Heart left ventricle (tissue), 16 donors: ENCODE results near the gene FAM83C. TPM values are rescaled to one million over a fixed set of nuclear protein-coding genes. Genes with fewer than 3 reads are reported as not detected.

ENCODE experiments used
- ATAC-seq, 4 donors: fragments of 200-7000 bp; cut with Tn5 transposase; one replicate each; pipeline ENCODE4 v1.9.1; 2020 to 2022; ENCODE audit warnings: moderate library complexity in 4 of 4, mild to moderate bottlenecking in 3 of 4, moderate number of reproducible peaks in 1 of 4
- DNase-seq, 5 donors: peaks; one replicate each; pipeline ENCODE4 v3.0.0-alpha.2; 2020
- H3K27ac ChIP-seq, 12 donors: fragments of 200-600 bp; sonication (generic) in 4 of 12; one replicate each; pipeline versions ENCODE4 v1.5.0 to v1.8.0; 2016 to 2022; ENCODE audit warnings: mild to moderate bottlenecking in 2 of 12
- H3K27me3 ChIP-seq, 9 donors: fragments of 200-600 bp; sonication (generic) in 2 of 9; one replicate each; pipeline versions ENCODE4 v1.5.1 to v1.8.0; 2016 to 2022; ENCODE audit warnings: mild to moderate bottlenecking in 3 of 9
- H3K36me3 ChIP-seq, 9 donors: fragments of 200-600 bp; sonication (generic) in 2 of 9; one replicate each; pipeline versions ENCODE4 v1.5.0 to v1.8.0; 2018 to 2022; ENCODE audit warnings: mild to moderate bottlenecking in 2 of 9
- H3K4me1 ChIP-seq, 12 donors: fragments of 200-600 bp; sonication (generic) in 4 of 12; one replicate each; pipeline versions ENCODE4 v1.5.0 to v1.8.0; 2016 to 2022; ENCODE audit warnings: mild to moderate bottlenecking in 3 of 12
- H3K4me3 ChIP-seq, 12 donors: fragments of 200-600 bp; sonication (generic) in 4 of 12; one replicate each; pipeline versions ENCODE4 v1.5.0 to v1.8.0; 2017 to 2022; ENCODE audit warnings: mild to moderate bottlenecking in 9 of 12, moderate library complexity in 4 of 12
- H3K9me3 ChIP-seq, 12 donors: fragments of 200-600 bp; sonication (generic) in 4 of 12; one replicate each; pipeline versions ENCODE4 v1.5.0 to v1.8.0; 2016 to 2022; ENCODE audit warnings: mild to moderate bottlenecking in 1 of 12
- CTCF ChIP-seq, 12 donors: fragments of 200-600 bp; sonication (generic) in 4 of 12; IDR thresholded peaks; one replicate each; pipeline versions ENCODE4 v1.5.0 to v1.8.0; 2018 to 2022; ENCODE audit warnings: antibody characterized with exemption in 12 of 12, mild to moderate bottlenecking in 5 of 12
- POLR2A ChIP-seq, 2 donors: fragments of 450-650 bp; IDR thresholded peaks; one replicate each; pipeline ENCODE4 v1.6.1; 2017; ENCODE audit warnings: antibody characterized with exemption in 2 of 2, mild to moderate bottlenecking in 2 of 2, moderate library complexity in 2 of 2
- WGBS, 4 donors: extraction: QIAGEN DNeasy Blood & Tissue Kit in 2 of 4; methylation state at CpG; one replicate each; pipeline versions ENCODE4 v1.1.5 to v1.1.7; 2013 to 2018; 5-methylcytosine and 5-hydroxymethylcytosine counted together
- intact Hi-C, 10 donors: fragments of 100-400 bp; cut with DNase I; formaldehyde crosslinking; loops; one replicate each; pipeline versions ENCODE4 v1.11.1 to v1.14.2; 2022
- long read RNA-seq, 3 donors: library from polyadenylated mRNA; unstranded; transcript quantifications; one replicate each; pipeline ENCODE4 v2.0.0, GENCODE V29; 2020 to 2021
- polyA plus RNA-seq, 2 donors: library from polyadenylated mRNA; stranded (reverse); fragments of 200-250 nt; gene quantifications; one replicate each; pipeline ENCODE4 v1.2.3, GENCODE V29; 2013
- total RNA-seq, 9 donors: library from RNA; depleted of rRNA in 2 of 9; stranded (reverse); fragments of >200 nt in 2 of 9; fragmentation: NEBNext Ultra II Directional in 3 of 9; extraction: Animal tissue kit (Norgen Biotek cat#: 25700) in 3 of 9; gene quantifications; one replicate each; pipeline versions ENCODE4 v1.1.0 to v1.2.4, GENCODE V29; 2016 to 2023
- donor health status: ischemic (EF 13 %, LVEDD 7.1; RV severe dilation, severe dysfunction).
- donor health status: healthy with polysubstance abuse.
- donor health status: DM: no; HTN: yes; CAD: no.
- donor health status: DM: no; HTN: no; CAD: no.
- donor health status: ischemic (EF 25% LVEDD 6.9; RV normal size, moderate dysfunction).
- donor health status: ischemic (EF 25% LVEDD 5.7; RV mildly dilated, moderate dysfunction).
- donor health status: healthy.
- donor health status: DM: yes; HTN: yes; CAD: no.
- donor health status: ischemic (EF 35%, LVEDD 5.7; RV mildly dilated, moderate dysfunction).
- donor health status: nonischemic (EF 11% LVEDD 7.7; RV severe dilation, severe dysfunction).
- donor health status: DM: yes; HTN: yes; CAD: no.
- donor health status: PGD.
- donor health status: ischemic (EF 29% LVEDD 5.4; RV normal size, mild dysfunction).
- donor health status: nonischemic (EF 23%, LVEDD 6.1; RV moderate dilation, normal function).

FAM83C gene
- total RNA-seq (not detected), polyA plus RNA-seq (not detected)
- long read RNA-seq, donor 1: 0 reads
- long read RNA-seq, donor 2: 0 reads
- long read RNA-seq, donor 3: 0 reads

- ATAC-seq (no peak), DNase-seq (peak in 1 of 5 donors; percentile 58)
- Histone ChIP-seq H3K9me3 (no peaks in the 10 kb centered on the region), H3K4me3 (no peak within 1 kb of the TSS), H3K36me3 (no peaks in the 10 kb centered on the region), H3K27ac (no peak within 1 kb of the TSS), H3K27me3 (peaks cover 0 to 37% (median 4%) of the 10 kb centered on the region in 9 donors), H3K4me1 (peaks cover 0 to 8% (median 0%) of the 10 kb centered on the region in 12 donors)
- 78 to 82% (median 80%) methylated on average over 28 to 40 of the region's 40 CpGs for WGBS, 4 donors
- intact Hi-C loops: no loop called here
- TF ChIP-seq CTCF (IDR thresholded peaks at IDR 0.05) (no peak), POLR2A (IDR thresholded peaks at IDR 0.05) (no peak)
Observed at GRCh38 chr20:35291654-35292503, at the start of gene FAM83C. TSS of gene FAM83C (minus strand) at chr20:35292425. CDS start at chr20:35292304, 121 bp downstream.

DNA sequence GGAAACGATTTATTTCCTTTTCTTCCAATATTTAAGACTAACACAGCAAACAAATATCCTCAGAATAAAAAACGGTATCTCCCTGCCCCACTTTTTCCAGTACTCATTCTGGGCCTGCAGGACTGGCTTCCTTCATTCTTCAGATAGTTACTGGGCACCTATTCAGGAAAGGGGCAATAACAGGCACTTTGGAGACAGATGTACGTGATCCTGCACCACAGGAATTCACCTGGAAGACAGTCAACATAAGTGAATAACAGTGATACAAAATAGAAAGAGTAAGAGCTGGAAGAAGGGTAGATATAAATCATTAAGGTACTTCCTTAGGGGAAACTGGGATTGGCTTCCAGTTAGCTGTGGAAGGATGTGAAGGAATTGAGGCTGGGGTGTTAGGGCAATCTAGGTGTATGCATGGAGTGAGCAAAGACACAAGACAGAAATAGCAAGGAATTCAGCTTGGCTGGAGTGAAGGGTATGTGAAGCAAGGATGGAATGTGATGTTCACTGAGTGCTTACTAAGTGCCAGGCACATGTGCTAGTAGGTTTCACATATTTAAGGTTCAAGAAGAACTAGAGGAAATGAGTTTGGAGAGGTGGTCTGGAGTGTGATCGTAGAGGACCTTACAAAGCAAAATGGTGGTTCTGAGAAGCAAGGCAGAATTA is 49.3 kb upstream of the FAM83C start:
- H3K9me3 ChIP-seq: peaks cover 0 to 5% (median 0%) of the 10 kb centered on the region in 12 donors
- H3K27ac ChIP-seq: peak overlapping the region in 2 of 12 donors; percentile 3 to 11
- H3K27me3 ChIP-seq: no peaks in the 10 kb centered on the region
- ATAC-seq: peak in 2 of 4 donors; percentile 13 to 32
- peaks cover 0 to 14% (median 6%) of the 10 kb centered on the region in 12 donors for H3K4me1 ChIP-seq
- no peak for DNase-seq
- WGBS, 4 donors: 63 to 68% (median 65%) methylated on average over 4 of the region's 4 CpGs
- peaks cover 0 to 39% (median 29%) of the 10 kb centered on the region in 9 donors for H3K36me3 ChIP-seq
- TF ChIP-seq POLR2A (IDR thresholded peaks at IDR 0.05) (no peak), CTCF (IDR thresholded peaks at IDR 0.05) (no peak)
- H3K4me3 ChIP-seq: no peak overlapping the region
- intact Hi-C loops: loop anchor here in 2 of 10 donors (5.0 kb wide), 2 partner anchors 34 to 96 kb away; partner anchors contain the start of gene GDF5 (in 1 of the 2)

- intact Hi-C loops: loop anchor here in 2 of 10 donors (5.0 kb wide), 2 partner anchors 33 to 97 kb away; partner anchors contain the start of gene GDF5 (in 1 of the 2)
- 98 to 100% (median 99%) methylated on average over 2 of the region's 2 CpGs for WGBS, 4 donors
- Histone ChIP-seq H3K27ac (no peak overlapping the region), H3K27me3 (no peaks in the 10 kb centered on the region), H3K4me1 (peaks cover 0 to 14% (median 6%) of the 10 kb centered on the region in 12 donors), H3K4me3 (no peak overlapping the region), H3K9me3 (no peaks in the 10 kb centered on the region), H3K36me3 (peaks cover 0 to 29% (median 20%) of the 10 kb centered on the region in 9 donors)
- TF ChIP-seq POLR2A (IDR thresholded peaks at IDR 0.05) (no peak), CTCF (IDR thresholded peaks at IDR 0.05) (no peak)
- DNase-seq (no peak), ATAC-seq (no peak)
Observed at GRCh38 chr20:35340436-35340835, 48.2 kb upstream of the FAM83C start.
